Measurements from ENCODE around the gene KLHL20.
"Not testable (repeated sequence)": the region's sequence is repeated elsewhere in the genome, so short reads cannot be mapped to it uniquely, and the experiment has no call there.

KLHL20 gene, protein sequence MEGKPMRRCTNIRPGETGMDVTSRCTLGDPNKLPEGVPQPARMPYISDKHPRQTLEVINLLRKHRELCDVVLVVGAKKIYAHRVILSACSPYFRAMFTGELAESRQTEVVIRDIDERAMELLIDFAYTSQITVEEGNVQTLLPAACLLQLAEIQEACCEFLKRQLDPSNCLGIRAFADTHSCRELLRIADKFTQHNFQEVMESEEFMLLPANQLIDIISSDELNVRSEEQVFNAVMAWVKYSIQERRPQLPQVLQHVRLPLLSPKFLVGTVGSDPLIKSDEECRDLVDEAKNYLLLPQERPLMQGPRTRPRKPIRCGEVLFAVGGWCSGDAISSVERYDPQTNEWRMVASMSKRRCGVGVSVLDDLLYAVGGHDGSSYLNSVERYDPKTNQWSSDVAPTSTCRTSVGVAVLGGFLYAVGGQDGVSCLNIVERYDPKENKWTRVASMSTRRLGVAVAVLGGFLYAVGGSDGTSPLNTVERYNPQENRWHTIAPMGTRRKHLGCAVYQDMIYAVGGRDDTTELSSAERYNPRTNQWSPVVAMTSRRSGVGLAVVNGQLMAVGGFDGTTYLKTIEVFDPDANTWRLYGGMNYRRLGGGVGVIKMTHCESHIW

DNA sequence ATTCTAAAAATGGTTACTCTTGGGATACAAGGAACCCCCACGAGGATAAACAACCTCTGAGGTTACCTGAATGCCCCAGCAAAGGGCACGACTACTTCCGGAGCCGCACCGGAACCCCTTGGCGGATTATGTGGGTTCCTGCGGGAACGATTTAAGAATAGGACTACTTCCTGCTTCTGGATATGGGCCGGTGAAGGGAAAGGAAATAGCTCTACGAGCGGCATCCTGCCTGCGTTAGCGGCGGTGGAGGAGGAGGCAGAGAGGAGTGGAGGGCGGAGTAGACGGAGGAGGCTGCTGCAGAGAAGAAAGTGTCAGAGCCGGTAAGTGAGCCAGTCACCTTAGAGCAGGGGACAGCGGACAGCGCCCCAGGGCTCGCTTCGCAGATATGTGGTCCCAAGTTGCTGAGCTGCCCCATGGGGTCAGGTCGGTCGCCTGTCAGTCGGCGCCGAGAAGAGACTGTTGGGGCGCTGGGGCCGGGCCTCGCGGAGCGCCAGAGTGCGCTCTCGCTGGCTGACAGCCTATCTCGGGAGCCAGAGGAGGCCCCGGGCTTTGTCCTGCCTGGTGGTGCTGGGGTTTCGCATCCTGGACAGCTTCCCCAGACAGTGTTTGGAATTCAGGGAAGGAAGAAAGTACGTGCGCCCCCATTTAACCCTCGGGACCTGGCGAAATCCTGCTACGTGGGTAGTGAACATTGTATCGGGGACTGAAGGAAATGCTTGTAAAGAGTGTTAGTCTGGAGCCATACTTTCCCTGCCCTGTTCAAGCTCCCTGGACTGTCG is at the start of gene KLHL20:
Gene KLHL20 (plus strand): TSS at position 223 of the 779 bp plus-strand sequence. CDS start 1,063 bp downstream, outside the sequence.
- peak; percentile 88 for DNase-seq

DNA sequence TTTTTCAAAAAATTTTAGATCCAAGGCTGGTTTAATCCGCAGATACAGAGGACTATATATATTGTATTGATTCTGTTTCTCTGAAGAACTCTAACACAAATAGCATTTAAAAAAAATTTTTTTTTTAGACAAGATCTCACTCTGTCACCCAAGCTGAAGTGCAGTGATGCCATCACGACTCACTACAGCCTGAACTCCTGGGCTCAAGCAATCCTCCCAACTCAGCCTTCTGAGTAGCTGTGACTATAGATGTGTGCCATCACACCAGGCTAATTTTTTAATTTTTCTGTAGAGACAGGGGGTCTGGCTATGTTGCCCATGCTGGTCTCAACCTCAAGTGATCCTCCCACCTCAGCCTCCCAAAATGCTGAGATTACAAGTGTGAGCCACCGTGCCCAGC is 48.1 kb upstream of the KLHL20 start:
- no peak for DNase-seq

DNA sequence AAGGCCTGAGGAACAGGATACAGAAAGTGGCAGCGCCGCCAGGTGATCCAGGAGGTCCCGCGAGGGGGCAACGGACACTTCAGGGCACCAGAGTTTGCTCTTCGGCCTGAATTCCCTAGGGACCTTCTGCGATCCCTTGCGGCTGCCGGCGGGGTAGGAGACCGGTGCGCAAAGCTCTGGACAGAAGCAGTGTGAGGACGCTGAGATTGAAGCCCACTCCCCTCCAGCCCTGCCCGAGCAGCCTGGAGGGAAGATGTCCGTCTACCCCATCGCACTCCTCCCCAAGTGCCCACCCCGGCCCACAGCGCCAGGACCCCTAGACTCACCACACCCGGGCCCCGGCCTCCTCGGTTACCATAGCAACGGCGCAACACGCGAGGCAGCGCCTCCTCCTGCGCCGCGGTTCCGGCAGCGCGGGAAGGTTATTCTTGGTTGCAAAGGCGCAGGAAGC is 45.3 kb upstream of the KLHL20 start, which contains the start of gene ANKRD45:
Gene ANKRD45 (minus strand): TSS at position 361 of the 451 bp plus-strand sequence. CDS start 10,433 bp downstream, outside the sequence.
- no peak for DNase-seq

DNA sequence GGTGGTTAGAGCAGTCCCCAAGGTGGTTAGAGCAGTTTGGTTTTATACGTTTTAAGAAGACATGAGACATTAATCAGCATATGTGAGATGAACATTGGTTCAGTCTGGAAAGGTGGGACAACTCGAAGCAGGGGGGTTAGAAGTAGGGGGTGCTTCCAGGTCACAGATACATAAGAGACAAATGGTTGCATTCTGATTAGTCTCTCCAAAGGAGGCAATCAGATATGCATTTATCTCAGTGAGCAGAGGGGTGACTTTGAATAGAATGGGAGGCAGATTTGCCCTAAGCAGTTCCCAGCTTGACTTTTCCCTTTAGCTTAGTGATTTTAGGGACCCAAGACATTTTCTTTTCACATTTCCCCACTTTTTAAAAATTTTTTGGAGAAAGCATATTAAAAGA is 40.3 kb upstream of the KLHL20 start:
- DNase-seq, result not testable (repeated sequence)

DNA sequence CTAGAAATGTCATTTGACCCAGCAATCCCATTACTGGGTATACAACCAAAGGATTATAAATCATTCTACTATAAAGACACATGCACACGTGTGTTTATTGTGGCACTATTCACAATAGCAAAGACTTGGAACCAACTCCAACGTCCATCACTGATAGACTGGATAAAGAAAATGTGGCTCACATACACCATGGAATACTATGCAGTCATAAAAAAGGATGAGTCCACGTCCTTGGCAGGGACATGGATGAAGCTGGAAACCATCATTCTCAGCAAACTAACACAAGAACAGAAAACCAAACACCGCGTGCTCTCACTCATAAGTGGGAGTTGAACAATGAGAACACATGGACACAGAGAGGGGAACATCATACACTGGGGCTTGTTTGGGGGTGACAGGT is 34.6 kb upstream of the KLHL20 start:
- DNase-seq, result not testable (repeated sequence)

DNA sequence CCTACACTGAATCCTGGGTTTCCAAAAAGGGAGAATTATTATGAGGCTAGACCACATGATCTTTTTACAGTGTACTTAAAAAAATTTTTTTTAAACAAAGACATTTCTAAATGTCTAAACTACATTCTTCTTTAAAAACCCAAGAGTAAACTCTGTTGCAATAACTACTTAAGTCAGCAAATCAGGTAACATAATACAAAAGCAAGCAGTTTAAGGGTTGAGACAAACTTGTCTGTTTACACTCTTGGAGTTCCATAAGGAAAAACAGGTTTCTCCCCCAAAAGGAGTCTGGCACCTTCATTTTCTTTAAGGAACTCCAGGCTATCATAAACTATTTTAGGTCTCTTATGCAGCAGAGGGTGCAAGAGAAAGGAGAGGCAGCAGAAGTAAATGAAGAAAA is 32.6 kb upstream of the KLHL20 start:
- DNase-seq, result no peak

DNA sequence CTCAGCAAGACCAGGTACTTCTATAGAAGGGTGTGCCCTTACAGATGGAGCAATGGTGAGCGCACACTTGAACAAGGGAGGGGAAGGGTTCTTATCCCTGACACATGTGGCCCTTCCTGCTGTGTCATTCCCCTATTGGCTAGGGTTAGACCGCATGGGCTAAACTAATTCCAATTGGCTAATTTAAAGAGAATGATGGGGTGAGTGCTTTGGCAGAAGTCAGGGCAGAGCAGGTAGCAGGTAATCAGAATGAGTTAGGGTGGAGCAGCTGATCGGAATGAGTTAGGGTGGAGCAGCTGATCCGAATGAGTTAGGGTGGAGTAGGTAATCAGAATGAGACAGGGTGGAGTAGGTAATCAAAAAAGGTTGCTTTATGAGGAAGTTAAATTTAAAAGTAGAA is 30.9 kb upstream of the KLHL20 start:
- not testable (repeated sequence) for DNase-seq

DNA sequence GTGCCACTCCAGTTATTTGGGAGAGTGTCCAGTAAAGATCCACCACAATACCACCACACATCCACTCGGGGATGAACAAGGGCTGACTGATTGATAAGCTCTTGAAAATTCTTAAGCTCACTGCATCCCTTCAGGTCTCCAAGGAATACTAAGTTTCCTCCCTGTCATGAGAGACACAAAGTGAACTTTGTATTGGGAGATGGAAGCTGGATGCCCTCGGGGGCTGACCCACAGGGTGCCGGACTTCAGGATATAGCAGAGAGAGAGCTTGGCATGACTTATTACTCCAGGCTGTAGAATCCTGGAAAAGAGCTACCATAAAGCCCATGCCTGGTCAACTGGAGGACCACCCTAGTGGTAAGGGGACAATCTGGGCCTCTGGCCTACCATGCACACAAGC is 29.7 kb upstream of the KLHL20 start:
- DNase-seq, result not testable (repeated sequence)

DNA sequence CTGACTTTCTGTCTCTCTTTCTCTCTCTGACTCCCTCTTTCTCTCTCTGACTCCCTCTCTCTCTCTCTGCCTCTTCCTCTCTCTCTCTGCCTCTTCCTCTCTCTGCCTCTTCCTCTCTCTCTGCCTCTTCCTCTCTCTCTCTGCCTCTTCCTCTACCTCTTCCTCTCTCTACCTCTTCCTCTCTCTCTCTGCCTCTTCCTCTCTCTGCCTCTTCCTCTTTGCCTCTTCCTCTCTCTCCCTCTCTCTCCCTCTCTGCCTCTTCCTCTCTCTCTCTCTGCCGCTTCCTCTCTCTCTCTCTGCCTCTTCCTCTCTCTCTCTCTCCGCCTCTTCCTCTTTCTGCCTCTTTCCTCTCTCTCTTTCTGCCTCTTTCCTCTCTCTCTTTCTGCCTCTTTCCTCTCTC is 26.5 kb upstream of the KLHL20 start:
- DNase-seq, result no peak

DNA sequence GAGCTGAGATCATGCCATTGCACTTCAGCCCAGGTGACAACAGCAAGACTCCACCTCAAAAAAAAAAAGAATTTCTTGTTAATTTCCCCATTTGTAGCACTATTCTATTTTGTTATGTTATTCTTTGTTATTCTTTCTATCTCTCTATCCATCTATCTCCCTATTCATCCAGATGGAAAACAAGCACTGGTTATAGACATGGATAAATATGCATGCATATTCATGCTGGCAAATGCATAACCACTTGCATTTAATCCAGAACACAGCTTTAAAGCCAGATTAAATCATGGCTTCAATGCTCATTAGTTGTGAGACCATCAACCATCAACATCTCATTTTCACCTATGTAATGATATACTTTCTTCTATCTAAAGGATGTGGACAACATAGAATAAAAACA is 21.5 kb upstream of the KLHL20 start:
- no peak for DNase-seq

DNA sequence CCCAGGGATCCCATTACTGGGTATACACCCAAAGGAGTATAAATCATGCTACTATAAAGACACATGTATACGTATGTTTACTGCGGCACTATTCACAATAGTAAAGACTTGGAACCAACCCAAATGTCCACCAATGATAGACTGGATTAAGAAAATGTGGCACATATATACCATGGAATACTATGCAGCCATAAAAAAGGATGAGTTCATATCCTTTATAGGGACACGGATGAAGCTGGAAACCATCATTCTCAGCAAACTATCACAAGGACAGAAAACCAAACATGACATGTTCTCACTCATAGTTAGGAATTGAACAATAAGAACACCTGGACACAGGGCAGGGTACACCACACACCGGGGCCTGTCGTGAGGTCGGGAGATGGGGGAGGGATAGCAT is 13.5 kb upstream of the KLHL20 start:
- DNase-seq, result not testable (repeated sequence)

DNA sequence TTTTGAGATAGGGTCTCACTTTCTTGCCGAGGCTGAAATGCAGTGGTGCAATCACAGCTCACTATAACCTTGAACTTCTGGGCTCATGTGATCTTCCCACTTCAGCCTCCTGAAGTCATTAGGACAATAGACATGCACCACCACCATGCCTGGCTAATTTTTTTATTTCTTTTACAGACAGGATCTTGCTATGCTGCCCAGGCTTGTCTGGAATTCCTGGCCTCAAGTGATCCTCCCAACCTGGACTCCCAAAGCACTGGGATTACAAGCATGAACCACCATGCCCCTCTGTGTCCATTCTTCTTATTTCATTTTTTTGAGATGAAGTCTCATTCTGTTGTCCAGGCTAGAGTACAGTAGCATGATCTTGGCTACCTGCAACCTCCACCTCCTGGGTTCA is 12.0 kb upstream of the KLHL20 start:
- no peak for DNase-seq

DNA sequence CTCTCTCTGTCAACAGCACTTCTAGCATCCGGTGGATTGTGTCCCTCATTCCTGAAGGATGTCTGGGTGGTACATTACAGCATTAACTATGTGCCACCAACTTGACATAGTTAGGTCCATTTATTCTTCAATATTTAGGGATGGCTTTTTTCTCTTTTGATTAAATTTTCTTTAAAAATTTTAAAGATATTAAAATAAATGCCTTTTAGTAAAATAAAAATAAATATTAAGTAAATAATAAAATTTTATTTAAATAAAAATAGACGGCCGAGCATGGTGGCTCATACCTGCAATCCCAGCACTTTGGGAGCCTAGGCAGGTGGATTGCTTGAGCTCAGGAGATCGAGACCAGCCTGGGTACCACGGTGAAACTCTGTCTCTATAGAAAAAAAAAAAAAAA is 9.7 kb upstream of the KLHL20 start:
- DNase-seq, result no peak

DNA sequence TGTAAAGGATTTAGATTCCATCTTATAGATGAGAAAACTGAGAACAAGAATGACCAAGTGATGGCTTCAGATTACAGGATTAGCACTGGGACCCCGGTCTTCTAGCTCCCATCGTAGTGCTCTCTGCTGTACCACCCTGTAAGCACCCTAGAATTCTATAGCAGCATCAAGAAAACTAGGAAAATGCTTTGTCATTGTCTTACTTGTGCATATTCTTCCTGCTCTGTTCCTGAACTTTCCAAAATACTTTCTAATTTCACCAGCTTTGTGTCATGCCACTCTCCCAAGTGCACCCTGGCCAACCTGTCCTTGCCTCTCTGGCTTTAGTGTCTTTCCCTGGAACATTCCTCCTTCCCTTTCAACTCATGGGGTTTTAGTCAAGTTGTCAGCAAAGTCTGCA is 6.0 kb upstream of the KLHL20 start:
- no peak for DNase-seq

DNA sequence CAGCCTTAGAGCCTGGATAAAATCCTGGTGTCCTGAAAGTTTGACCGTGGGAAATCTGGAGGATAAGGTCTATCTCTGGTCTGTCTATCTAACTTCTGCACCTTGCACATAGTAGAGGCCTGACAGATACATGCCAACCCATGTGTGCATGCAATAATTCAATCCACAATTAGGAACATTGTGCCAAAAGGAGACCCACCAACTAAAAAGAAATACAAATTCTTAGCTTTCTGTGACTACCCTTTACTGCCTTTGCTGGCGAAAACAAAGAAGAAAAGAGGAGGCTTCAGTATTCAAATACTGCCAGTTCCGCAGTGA is 381 bp upstream of the KLHL20 start:
- DNase-seq, result no peak

DNA sequence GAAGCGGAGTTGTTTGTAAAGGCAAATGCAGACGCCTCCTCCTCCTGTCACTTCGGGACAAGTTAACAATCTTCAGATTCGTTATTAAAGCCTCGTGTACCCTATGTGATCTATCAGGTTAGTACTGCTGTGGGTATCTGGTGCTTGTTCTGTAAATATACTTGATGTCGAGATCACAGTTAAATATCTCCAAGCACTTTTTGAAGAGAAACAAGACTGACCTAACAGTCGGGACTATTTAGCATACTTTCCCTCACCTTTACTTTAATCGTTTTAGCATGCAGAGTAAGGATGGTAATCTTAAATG is 710 bp downstream of the KLHL20 start:
- DNase-seq, result no peak

DNA sequence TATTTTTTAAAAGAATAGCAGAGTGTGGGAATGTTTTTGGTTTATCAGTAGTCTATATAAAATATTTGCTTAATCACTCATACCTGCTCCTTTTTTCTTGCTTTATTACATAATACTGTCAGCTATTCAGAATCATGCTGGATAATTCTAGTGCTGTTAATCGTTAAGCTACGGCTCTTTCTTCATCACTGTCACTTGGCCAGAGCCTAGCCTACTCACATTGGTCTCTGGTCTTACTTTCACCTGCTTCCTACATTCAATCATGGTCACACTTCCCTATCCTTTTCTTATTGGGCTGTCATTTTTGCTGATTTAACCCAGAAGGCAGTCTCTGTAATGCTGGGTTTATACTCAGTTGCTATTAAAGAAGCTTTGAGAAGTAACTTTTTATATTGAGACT is 2.5 kb downstream of the KLHL20 start:
- DNase-seq, result no peak

DNA sequence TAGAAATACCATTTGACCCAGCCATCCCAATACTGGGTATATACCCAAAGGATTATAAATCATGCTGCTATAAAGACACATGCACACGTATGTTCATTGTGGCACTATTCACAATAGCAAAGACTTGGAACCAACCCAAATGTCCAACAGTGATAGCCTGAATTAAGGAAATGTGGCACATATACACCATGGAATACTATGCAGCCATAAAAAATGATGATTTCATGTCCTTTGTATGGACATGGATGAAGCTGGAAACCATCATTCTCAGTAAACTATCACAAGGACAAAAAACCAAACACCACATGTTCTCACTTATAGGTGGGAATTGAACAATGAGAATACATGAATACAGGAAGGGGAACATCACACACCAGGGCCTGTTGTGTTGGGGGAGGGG is 16.6 kb downstream of the KLHL20 start:
- not testable (repeated sequence) for DNase-seq

DNA sequence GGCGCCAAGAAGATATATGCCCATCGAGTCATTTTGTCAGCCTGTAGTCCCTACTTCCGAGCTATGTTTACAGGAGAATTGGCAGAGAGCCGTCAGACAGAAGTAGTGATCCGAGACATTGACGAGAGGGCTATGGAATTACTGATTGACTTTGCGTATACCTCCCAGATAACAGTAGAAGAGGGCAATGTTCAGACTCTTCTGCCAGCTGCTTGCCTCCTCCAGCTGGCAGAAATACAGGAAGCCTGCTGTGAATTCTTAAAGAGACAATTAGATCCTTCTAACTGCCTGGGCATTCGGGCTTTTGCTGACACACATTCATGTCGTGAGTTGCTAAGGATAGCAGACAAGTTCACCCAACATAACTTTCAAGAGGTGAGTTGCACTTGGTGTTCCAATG is 19.1 kb downstream of the KLHL20 start:
- DNase-seq, result no peak

DNA sequence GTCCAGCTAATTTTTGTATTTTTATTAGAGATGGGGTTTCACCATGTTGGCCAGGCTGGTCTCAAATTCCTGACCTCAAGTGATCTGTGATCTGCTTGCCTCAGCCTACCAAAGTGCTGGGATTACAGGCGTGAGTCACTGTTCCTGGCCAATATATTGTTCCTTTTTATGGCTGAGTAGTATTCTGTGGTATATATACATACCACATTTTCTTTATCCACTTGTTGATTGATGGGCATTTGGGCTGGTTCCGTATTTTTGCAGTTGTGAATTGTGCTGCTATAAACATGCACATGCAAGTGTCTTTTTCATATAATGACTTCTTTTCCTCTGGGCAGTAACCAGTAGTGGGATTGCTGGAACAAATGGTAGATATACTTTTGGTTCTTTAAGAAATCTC is 21.3 kb downstream of the KLHL20 start:
- not testable (repeated sequence) for DNase-seq

DNA sequence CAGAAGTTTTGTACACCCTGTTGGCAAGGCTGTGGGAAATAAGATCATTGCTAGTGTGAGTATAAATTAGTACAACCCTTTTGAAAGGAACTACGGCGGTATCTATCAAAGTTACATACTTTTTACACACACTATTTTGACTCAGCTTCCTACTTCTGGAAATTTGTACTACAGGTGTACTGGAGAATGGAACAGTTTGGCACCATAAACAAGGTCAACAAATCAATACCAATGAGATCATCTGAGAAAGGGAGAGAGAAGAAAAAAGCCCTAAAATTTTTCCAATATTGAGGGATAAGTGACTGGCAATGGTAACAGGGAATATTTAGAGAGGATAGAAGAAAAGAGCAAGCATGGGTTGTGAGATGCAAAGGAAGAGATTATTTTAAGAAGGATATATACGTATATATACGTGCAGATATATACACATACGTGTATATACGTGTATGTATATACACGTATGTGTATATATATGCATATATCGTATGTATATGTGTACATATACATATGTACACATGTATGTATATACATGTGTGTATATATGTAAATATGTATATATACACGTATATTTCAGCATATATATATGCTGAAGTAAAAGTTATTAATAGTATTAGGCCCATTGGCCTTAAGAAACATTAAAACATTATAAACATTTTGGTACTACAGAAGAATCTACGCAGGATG is 27.6 kb downstream of the KLHL20 start:
- DNase-seq, result no peak

DNA sequence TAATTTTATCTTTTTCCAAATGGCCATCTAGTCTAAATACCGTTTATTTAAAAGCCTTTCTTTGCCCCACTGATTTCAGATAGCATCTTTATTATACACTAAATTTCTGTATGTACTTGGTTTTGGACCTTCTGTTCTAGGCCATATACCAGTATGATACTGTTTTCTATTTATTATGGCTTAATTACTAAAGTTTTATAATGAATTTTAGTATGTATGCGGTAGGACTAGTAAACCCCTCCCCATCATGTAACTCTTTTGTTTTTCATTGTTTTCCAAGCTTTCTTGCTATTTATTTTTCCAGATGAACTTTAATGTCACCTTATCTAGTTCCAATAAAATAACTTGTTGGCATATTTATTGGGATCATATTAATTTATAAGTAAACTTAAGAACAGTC is 29.9 kb downstream of the KLHL20 start:
- no peak for DNase-seq

DNA sequence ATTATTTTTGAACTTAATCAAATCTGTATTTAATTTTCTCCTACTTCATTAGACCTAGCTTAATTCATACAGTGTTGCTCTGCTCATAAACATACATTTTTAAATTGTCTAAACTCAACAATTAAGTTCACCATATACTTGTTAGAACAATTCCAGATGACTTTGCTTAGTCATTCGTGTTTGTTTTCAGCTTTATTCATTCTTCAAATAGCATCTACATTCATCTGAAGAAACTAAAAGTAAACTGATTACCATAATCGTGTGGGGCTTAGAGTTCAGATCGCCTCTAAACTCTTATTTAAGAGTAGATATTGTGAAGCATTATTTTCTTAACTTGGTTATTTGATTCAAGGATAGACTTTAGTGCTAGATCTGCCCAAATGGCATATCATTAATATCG is 34.4 kb downstream of the KLHL20 start:
- DNase-seq, result no peak

All from inflammatory macrophage treated with lipopolysaccharide for 4 hours (primary cell).